ENCODE data around the gene PIEZO1. TPM values are rescaled to one million over a fixed set of nuclear protein-coding genes. Genes with fewer than 3 reads are reported as not detected.
"Not testable (repeated sequence)": the region's sequence is repeated elsewhere in the genome, so short reads cannot be mapped to it uniquely, and the experiment has no call there.

Gene PIEZO1
- total RNA-seq, 1 experiment from 2014 or later: 47.1 TPM

- DNase-seq (ENCODE audit: low spot score): peak; percentile 60
Observed at GRCh38 chr16:88803264-88803987, 18.4 kb upstream of the PIEZO1 start, which contains the start of gene CDT1. CDT1 (plus strand) TSS chr16:88803789; CDS start chr16:88803832, 43 bp downstream.

GRCh38 chr16:88800277-88800592 lies 15.2 kb upstream of the PIEZO1 start:
- no peak for DNase-seq (ENCODE audit: low spot score)

DNA sequence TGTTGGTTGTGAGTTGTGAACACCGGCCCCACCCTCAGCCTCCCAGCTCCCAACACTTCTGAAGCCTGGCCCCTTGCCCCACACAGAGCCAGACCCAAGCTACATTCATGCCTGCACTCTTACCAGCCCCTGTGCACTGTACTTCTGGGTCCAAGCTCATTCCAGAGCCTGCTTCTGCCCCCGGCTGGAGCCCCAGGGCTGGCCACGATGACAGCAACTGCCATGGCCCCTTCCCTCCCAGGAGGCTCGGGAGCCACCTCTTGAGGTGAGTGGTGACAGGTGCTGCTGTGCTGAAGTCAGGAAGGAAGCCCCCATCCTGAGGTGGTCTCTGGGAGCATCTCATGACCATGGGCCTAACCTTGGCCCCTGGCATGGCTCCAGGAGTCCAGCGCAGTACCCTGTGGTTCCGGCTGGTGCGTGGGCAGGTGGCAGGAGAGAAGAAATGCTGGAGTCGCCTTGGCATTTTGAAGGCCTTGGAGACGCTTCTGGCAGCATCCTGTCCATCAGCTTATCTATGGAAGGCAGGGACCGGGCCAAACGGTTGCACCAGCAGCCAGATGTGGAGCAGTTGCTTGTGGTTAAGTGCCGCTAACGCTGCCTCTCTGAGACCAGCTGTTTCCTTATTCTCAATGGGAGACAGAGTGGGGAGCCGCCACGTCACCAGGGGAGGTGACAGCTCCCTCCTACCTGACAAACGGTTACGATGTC lies 14.7 kb upstream of the PIEZO1 start:
- no peak for DNase-seq (ENCODE audit: low spot score)

GRCh38 chr16:88798772-88799455 lies 13.9 kb upstream of the PIEZO1 start:
- no peak for DNase-seq (ENCODE audit: low spot score)

DNA sequence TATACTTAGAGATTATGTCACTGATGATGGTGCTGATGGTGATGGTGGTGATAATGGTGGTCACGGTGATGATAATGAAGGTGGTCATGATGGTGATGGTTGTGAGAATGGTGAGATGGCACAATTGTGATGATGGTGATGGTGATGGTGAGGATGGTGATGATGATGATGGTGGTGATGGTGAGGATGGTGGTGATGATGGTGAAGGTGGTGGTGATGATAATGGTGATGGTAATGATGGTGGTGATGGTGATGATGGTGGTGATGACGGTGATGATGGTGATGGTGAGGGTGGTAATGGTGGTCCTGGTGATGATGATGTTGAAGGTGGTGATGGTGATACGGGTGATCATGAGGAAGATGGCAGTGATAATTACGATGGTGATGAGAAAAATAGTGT lies 13.1 kb upstream of the PIEZO1 start:
- DNase-seq (ENCODE audit: low spot score): no peak

- DNase-seq (ENCODE audit: low spot score): no peak
Observed at GRCh38 chr16:88796278-88796677, 11.3 kb upstream of the PIEZO1 start.

- no peak for DNase-seq (ENCODE audit: low spot score)
Observed at GRCh38 chr16:88793251-88793954, 8.4 kb upstream of the PIEZO1 start.

DNA sequence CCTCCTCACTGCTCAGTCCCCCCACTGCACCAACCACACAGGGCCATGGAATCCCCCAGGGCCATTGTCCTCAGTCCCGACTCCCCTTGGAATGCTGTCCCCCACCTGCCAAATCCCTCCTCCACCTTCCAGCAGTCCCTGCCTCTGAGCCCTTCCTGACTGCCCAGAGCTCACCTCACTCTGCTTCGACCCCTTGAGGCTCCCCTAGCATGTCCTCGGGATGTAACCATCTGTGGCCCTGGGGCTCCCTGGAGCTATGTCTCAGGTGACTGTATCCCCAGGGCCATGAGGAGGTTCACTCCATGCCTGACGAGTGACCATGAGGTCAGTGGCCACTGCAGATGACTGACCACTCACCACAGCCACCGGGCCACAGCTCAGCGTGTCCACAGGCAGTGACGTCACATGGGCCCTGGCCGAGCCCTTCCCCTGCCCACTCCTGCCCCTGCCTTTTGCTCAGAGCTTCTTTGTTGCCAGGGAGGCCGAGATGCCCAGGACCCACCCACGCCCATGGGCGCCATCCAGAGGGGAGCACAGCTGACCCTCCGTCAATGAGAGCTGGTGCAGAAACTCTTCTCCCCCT lies 7.7 kb upstream of the PIEZO1 start:
- no peak for DNase-seq (ENCODE audit: low spot score)

- no peak for DNase-seq (ENCODE audit: low spot score)
Observed at GRCh38 chr16:88792078-88792550, 7.1 kb upstream of the PIEZO1 start.

- DNase-seq (ENCODE audit: low spot score): no peak
Observed at GRCh38 chr16:88790312-88791211, 5.5 kb upstream of the PIEZO1 start.

DNA sequence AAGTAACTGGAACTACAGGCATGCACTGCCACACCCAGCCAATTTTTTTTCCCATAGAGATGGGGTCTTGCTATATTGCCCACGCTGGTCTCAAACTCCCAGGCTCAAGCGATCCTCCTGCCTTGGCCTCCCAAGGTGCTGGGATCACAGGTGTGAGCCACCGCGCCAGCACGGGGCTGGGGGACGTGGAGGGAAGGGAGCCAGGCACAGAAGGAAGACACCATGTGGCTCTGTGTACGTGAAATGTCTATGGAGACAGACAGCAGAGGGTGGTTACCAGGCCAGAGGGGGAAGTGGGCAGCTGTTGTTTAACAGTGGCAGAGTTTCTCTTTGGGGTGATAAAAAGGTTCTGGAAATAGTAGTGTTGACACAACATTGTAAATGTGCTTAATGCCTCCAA lies 4.6 kb upstream of the PIEZO1 start:
- DNase-seq (ENCODE audit: low spot score): no peak

DNA sequence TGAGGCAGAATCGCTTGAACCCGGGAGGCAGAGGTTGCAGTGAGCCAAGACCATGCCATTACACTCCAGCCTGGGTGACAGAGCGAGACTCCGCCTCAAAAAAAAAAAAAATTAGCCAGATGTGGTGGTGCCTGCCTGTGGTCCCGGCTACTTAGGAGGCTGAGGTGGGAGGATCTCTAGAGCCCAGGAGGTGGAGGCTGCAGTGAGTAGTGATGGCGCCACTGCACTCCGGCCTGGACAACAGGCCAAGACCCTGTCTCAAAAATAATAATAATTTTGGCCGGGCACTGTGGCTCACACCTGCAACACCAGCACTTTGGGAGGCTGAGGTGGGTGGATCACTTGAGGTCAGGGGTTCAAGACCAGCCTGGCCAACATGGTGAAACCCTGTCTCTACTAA lies 3.7 kb upstream of the PIEZO1 start:
- DNase-seq (ENCODE audit: low spot score): not testable (repeated sequence)

- DNase-seq (ENCODE audit: low spot score): no peak
Observed at GRCh38 chr16:88787579-88788314, 2.7 kb upstream of the PIEZO1 start.

DNA sequence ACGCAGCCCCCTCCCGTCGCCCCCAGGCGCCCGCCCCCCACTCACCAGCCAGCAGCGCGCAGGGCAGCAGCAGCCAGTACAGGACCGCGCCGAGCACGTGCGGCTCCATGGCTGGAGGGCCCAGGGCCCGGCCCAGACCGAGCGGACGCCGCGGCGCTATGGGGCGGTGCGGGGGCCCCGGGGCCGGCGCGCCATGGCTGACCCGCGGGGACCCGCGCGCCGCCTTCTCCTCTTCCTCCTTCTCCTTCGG lies 239 bp downstream of the PIEZO1 start:
- no peak for DNase-seq (ENCODE audit: low spot score)

DNA sequence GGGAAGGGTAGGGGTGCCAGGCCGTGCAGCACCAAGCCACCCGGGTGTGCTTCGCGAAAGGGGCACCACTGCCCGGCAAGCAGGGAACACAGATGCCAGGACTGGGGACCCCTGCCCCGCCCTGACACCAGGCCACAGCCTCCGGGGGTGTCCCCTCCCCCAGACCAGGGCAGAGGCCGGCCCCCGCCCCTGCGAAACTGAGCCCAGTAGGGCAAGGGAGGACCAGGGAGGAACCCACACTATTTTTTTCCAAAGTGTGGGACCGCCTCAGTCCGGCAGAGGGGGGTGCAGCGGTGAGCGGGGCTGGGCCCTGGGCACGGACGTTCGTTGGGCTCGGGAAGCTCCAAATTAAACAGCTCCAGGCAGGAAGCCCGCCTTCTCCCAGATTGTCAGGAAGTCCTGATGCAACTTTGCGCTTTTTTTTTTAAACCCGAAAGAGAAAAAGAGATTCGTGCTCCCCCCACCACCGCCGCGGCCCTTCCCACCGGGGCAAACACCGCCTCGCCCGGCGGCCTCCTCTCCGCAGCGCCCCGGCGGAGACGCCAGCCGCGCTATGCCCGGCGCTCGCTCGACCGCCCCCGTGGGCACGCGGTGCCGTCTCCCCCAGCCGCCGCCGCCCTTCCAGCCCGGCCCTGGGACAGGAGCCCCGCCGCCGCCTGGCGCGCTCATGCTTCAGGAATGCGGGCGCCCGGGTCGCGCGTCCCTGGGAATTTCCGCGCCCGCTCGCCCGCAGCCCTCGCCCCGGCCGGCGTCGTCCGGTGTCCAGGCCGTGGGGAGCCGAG lies 755 bp downstream of the PIEZO1 start:
- DNase-seq (ENCODE audit: low spot score): peak; percentile 79

GRCh38 chr16:88783391-88784073 lies 1.5 kb downstream of the PIEZO1 start:
- DNase-seq (ENCODE audit: low spot score): no peak

DNA sequence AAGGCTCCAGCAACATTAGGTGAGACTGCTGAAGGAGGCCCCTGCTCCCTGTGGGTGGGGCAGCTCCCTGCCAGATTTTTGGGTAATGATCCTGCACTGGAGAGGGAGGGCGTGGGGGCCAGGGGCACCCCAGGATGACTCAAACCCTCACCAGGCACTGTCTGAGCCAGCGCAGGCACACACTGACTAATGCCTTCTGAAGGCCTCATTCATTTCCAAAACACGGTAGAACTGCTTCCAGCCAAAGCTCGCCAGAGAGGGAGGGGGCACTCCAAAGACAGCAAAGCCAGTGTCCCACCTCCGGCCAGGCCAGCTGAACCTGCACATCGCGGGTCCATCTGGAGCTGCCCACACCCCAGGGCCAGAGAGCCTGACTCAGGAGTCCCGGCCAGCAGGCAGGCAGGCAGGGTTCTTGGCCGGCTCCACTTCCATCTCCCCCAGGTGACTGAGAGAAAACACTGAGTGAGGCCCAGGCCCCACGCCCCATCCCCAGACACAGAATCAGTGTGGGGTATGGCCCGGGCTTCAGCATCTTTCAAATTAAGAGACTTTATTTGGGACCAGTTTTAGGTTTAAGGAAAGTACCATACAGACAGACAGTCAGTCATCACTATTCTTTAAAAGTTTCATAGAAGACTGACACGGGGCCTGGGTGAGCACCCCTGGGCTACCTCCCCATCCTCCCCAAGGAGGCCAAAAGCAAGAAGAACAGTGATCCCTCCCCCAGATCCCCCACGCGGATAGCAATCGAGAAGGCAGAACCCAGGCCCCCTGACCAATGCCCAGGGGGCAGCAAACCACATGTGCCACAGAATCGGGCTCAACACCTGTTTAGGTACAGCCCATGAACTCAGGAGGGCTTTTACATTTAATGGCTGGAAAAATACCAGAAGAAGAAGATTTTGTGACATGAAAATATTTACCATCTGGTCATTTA lies 2.3 kb downstream of the PIEZO1 start:
- DNase-seq (ENCODE audit: low spot score): no peak
